A673 (cell line): ENCODE results near the gene PRICKLE1. TPM values are rescaled to one million over a fixed set of nuclear protein-coding genes. Genes with fewer than 3 reads are reported as not detected.

ENCODE experiments used
- BruUV-seq: library from RNA; stranded (reverse); fragments of 400-500 nt; replicated peaks from 2 replicates; lab custom pipeline; 2021; lab: Mats Ljungman, UMichigan
- CTCF ChIA-PET: fragments of 300-600 bp; sonication (Branson Sonifier 250); formaldehyde crosslinking; loops from one replicate; lab custom pipeline; 2022; ENCODE audit warnings: antibody characterized with exemption; lab: Charles Lee
- POLR2A ChIA-PET: fragments of 300-600 bp; sonication (Branson Sonifier 250); formaldehyde crosslinking; loops from one replicate; lab custom pipeline; 2022; ENCODE audit warnings: antibody characterized with exemption; ENCODE audit not compliant: low non-redundant PET; lab: Charles Lee
- DNase-seq: peaks from one replicate; pipeline ENCODE4 v3.0.0-alpha.2; 2015; ENCODE audit warnings: low spot score
- H3K27ac ChIP-seq: fragments of 200-600 bp; sonication (generic); 2 replicates; pipeline ENCODE4 v1.5.1; 2016; ENCODE audit warnings: mixed run types, low read depth, mild to moderate bottlenecking, mixed read lengths, antibody characterized with exemption, low read length; ENCODE audit not compliant: poor library complexity, severe bottlenecking
- H3K27me3 ChIP-seq: fragments of 200-600 bp; sonication (generic); replicated peaks from 2 replicates; pipeline ENCODE4 v1.6.1; 2017; ENCODE audit warnings: mixed run types, low read depth, mild to moderate bottlenecking, mixed read lengths, antibody characterized with exemption, low read length; ENCODE audit not compliant: insufficient read depth, poor library complexity
- H3K36me3 ChIP-seq: fragments of 200-600 bp; sonication (generic); 2 replicates; pipeline ENCODE4 v1.6.1; 2016; ENCODE audit warnings: mixed run types, mild to moderate bottlenecking, mixed read lengths, antibody characterized with exemption, low read length; ENCODE audit not compliant: insufficient read depth, poor library complexity, severe bottlenecking
- H3K4me1 ChIP-seq: fragments of 200-600 bp; sonication (generic); 2 replicates; pipeline ENCODE4 v1.6.1; 2017; ENCODE audit warnings: mixed run types, mild to moderate bottlenecking, mixed read lengths, antibody characterized with exemption, low read length; ENCODE audit not compliant: insufficient read depth, poor library complexity, severe bottlenecking
- H3K4me3 ChIP-seq: fragments of 200-600 bp; sonication (generic); 2 replicates; pipeline ENCODE4 v1.5.1; 2016; ENCODE audit warnings: low read depth, mixed run types, mild to moderate bottlenecking, mixed read lengths, low read length; ENCODE audit not compliant: poor library complexity, severe bottlenecking
- H3K9me3 ChIP-seq: fragments of 200-600 bp; sonication (generic); 2 replicates; pipeline ENCODE4 v1.6.1; 2016; ENCODE audit warnings: mixed run types, low read depth, mild to moderate bottlenecking, mixed read lengths, antibody characterized with exemption, low read length; ENCODE audit not compliant: poor library complexity, severe bottlenecking
- EZH2 ChIP-seq: fragments of 200-600 bp; sonication (generic); IDR thresholded peaks from 2 replicates; pipeline ENCODE4 v1.6.1; 2017; ENCODE audit warnings: borderline replicate concordance, low read depth, mild to moderate bottlenecking, mixed read lengths, antibody characterized with exemption, low read length; ENCODE audit not compliant: poor library complexity, severe bottlenecking
- intact Hi-C: fragments of 100-400 bp; cut with micrococcal nuclease; formaldehyde crosslinking; loops from one replicate; pipeline ENCODE4 v1.10.0; 2022; ENCODE audit not compliant: unreplicated experiment
- total RNA-seq: library from RNA; stranded (reverse); gene quantifications from 2 replicates; pipeline ENCODE4 v1.2.3, GENCODE V29; 2021
- TF ChIP-seq, protein P1 (sequence below): fragments of 300-800, 200-600 bp; sonication (generic); conservative IDR thresholded peaks from 2 replicates; pipeline ENCODE4 v1.5.1; 2017; ENCODE audit warnings: low read depth, mild to moderate bottlenecking, antibody characterized with exemption, low read length, moderate library complexity, mixed read lengths

Gene PRICKLE1
- total RNA-seq, 1 experiment from 2014 or later, result 1.1 TPM

DNA sequence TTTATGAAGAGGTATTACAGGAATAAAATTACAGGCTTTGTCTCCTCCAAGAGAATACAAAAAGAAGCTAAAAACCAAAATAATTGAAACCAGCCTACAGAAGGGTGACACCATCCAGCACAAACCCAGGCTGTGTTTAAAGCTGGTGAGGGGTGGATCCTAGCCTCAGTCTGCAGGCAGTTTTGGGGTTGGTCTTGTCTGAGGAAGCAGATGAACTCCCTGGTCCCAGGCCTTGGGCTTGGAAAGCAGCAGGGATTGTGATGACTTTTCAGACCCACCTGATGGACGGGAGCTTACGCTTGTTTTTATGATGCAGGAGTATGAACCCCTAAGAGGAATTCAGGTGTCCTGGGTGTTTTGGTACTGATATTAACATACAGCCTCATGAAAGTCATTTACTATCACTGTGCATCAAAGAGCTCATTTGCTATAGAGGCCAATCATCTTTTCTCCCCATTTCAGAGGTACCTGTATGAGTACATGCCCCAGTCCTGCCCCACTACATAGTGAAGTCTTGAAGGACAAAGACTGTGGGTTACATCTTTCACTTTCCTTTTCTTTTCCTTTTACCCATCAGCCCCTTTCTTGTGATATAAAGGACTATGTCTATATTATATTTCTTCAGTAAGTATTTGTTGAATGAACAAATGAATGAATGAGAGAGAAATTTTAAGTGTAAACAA is 18.1 kb downstream of the PRICKLE1 start:
- H3K27me3 ChIP-seq, result no peaks in the 10 kb centered on the region
- no peaks in the 10 kb centered on the region for H3K4me1 ChIP-seq
- H3K36me3 ChIP-seq, result no peaks in the 10 kb centered on the region
- DNase-seq, result no peak
- intact Hi-C loops, result no loop called here
- BruUV-seq, result no TSS peak
- no peak overlapping the region for H3K4me3 ChIP-seq
- no peak for TF ChIP-seq EZH2
- ChIA-PET POLR2A (no interaction called here), CTCF (no interaction called here)
- no peak overlapping the region for H3K27ac ChIP-seq
- no peaks in the 10 kb centered on the region for H3K9me3 ChIP-seq

DNA sequence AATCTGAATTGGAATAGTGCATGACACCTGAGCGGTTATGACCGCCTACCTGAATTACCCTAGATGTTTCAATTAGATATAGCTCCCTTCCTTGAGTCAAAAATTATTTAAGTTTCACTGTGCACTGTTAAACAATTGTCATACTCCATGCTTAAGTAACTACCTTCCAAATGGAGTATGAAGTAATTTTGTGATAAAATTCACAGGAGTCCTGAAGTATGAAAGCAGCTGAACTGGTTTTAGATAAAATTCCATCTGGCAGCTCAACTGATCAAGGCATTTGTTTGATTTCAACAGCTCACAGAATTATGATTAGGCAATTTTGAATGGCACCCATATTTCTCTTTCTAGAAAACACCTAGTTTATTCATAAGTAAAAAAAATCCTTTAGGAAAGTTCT is 19.5 kb downstream of the PRICKLE1 start:
- H3K27ac ChIP-seq, result no peak overlapping the region
- ChIA-PET POLR2A (no interaction called here), CTCF (no interaction called here)
- H3K36me3 ChIP-seq, result no peaks in the 10 kb centered on the region
- no peaks in the 10 kb centered on the region for H3K27me3 ChIP-seq
- DNase-seq, result no peak
- no peaks in the 10 kb centered on the region for H3K9me3 ChIP-seq
- TF ChIP-seq, protein P1, sequence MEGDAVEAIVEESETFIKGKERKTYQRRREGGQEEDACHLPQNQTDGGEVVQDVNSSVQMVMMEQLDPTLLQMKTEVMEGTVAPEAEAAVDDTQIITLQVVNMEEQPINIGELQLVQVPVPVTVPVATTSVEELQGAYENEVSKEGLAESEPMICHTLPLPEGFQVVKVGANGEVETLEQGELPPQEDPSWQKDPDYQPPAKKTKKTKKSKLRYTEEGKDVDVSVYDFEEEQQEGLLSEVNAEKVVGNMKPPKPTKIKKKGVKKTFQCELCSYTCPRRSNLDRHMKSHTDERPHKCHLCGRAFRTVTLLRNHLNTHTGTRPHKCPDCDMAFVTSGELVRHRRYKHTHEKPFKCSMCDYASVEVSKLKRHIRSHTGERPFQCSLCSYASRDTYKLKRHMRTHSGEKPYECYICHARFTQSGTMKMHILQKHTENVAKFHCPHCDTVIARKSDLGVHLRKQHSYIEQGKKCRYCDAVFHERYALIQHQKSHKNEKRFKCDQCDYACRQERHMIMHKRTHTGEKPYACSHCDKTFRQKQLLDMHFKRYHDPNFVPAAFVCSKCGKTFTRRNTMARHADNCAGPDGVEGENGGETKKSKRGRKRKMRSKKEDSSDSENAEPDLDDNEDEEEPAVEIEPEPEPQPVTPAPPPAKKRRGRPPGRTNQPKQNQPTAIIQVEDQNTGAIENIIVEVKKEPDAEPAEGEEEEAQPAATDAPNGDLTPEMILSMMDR, result no peak
- no peak for TF ChIP-seq EZH2
- no peaks in the 10 kb centered on the region for H3K4me1 ChIP-seq
- H3K4me3 ChIP-seq, result no peak overlapping the region
- intact Hi-C loops, result no loop called here
- no TSS peak for BruUV-seq

DNA sequence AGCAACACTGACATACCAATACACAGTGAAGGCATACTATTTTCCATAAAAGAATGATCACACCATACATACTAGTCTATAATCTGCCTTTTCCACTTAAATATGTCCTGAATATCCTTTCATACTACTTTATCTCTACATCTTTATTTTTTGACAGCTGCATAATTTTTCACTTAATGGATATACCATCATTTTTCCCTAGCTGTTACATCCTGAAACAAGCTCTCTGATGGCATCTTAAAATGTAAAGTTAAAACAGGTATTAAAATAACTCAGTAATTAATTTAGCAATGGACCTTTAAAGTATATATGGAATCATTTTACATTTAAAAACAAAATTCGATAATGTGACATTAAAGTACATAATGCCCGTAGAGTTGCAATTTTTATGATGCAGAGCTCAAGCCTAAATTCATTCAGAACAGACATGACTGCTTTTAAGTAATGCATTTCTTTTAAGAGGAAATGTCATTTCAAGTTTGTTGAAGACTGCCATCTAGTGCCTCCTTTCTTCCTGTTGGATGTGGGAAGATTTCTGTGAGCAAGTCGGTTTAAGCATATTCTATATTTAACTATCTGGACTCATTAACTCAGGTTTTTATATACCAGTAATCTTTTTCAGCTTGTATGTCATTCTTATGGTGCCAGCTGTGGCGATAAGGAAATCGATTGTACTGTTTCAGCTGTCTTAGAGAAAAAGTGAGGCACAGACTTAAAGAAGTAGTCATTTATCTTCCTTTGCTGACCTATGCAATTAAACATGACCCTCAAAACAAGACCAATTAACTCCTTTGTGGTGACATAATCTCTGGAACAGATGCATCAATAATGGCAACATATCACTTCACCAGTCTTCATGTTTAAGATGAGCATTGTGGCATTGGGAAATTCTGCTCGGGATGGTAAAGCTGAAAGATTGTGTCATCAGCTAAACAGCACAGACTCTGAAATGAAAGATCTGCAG is 20.3 kb downstream of the PRICKLE1 start:
- H3K27ac ChIP-seq, result no peak overlapping the region
- peak; percentile 74 for DNase-seq
- intact Hi-C loops, result loop anchor here (1.0 to 10.0 kb wide), 4 partner anchors 86 to 1622 kb away; no protein-coding TSS in a partner anchor
- TF ChIP-seq, protein P1, result peak; percentile 71
- TF ChIP-seq EZH2, result no peak
- H3K36me3 ChIP-seq, result no peaks in the 10 kb centered on the region
- H3K4me3 ChIP-seq, result no peak overlapping the region
- ChIA-PET CTCF (interaction anchor here (0.5 to 1.2 kb wide), 3 partner anchors 55 to 759 kb away, joined by 3 to 9 read pairs (median 4); no protein-coding TSS in a partner anchor), POLR2A (no interaction called here)
- no peaks in the 10 kb centered on the region for H3K4me1 ChIP-seq
- no peaks in the 10 kb centered on the region for H3K27me3 ChIP-seq
- BruUV-seq, result no TSS peak
- H3K9me3 ChIP-seq, result no peaks in the 10 kb centered on the region
